ENCODE data around the gene CLEC18B.
"Not testable (repeated sequence)": the region's sequence is repeated elsewhere in the genome, so short reads cannot be mapped to it uniquely, and the experiment has no call there.

The CLEC18B gene

DNA sequence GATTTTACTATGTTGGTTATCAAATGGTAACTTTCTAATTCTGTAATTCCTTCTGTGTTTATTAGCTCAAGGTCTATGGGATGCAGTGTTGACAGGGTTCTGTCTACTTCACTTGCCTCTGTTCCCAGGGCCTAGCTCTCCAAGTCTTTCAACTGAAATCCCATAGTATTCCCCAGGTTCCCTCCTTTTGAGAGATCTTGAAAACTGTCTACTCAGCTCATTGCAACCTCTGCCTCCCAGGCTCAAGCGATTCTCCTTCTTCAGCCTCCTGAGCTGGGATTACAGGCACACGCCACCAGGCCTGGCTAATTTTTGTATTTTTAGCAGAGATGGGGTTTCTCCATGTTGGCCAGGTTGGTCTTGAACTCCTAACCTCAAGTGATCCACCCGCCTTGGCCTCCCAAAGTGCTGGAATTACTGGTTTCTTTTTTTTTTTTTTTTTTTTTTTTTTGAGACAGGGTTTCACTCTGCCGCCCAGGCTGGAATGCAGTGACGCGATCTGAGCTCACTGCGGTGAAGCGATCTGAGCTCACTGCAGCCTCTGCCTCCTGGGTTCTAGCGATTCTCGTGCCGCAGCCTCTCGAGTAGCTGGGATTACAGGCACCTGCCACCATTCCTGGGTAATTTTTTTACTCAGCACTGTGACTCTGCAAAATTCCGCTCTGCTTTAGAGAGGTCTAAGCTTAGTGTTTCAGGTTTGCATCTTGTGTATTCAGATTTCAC, 22.5 kb upstream of the CLEC18B start:
- DNase-seq, result not testable (repeated sequence)

DNA sequence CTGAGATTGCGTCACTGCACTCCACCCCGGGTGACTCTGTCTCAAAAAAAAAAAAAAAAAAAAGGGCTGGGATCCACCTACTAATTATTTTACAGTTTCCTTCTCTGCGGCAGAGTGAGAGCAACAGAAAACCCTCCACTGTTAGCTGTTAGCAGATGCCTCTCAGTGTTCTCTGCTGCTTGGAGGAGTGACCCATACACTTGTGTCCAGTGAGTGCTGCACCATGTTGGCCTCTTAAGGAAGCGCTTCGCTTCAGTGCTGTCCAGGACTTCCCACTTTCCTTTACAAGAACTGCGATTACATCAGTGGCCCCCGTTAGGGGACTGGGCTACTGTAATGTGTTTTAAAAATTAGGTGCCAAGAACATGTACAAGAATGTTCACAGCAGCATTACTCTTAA, 18.4 kb upstream of the CLEC18B start:
- DNase-seq, result no peak

DNA sequence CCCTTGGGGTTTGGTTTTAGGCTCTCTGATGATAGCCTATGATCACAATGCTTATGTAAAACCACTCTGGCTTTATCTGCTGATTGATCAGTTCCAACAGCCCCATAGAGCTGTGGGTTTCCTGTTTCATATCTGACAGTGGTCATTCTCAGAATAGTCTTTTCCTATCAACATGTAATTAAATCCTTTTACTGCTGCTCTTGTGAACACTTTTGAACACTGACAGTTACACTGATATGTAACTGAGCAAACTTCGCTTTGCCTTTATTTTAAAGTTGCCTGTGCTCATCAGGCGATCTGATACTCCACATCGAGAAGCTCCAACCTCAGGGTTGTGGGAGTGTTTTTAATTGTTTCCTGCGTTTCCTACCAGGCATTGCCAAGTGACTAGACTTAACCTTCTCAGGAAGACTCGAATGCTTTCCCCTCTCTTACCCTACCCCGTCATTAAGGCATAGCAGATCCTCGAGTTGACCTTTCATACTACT, 17.3 kb upstream of the CLEC18B start:
- no peak for DNase-seq

DNA sequence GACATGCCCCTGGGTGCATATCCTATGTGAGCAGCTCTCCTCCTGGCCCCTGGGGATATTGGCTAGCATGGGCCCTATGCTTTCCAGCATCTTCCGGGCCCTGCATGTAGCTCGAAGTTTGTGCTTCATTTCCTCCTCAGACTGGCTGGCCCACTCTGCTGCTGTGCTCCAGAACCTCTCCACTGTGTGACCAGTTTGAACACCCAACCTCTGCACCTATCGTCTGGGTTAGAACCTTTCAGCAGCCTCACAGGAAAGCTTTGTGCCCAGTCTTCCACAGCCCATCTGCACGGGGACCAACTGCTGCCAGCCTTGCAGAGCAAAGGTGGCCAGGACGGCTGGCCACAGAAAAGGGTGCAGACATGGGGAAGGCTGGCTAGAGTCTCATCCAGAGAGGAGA, 10.2 kb upstream of the CLEC18B start:
- DNase-seq, result no peak

DNA sequence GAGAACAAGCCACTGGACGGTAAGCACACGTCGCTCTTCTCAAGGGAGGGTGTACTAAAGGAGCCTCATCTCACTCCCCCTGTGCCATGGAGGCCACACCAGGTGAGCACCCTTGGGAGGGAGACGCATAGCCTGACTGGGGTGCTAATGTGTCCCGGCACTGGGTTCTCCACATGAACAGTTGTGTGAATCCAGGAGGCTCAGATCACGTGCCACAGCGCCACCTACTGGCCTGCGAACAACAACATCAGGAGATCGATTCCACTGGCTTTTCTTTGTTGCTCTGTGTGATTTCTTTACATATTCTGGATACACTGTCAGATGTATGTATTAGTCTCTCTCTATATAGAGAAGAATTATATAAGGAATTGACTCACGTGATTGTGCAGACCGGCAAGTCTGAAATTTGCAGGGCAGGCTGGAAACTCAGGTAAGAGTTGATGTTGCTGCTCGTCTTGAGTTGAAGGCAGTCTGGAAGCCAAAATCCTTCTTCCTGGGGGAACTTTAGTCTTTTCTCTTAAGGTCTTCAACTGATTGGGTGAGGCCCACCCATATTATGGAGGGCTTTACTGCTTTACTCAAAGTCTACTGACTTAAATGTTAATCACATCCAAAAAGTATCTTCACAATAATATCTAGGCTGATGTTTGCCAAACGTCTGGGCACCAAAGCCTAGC, 8.9 kb upstream of the CLEC18B start:
- DNase-seq, result peak; percentile 13

DNA sequence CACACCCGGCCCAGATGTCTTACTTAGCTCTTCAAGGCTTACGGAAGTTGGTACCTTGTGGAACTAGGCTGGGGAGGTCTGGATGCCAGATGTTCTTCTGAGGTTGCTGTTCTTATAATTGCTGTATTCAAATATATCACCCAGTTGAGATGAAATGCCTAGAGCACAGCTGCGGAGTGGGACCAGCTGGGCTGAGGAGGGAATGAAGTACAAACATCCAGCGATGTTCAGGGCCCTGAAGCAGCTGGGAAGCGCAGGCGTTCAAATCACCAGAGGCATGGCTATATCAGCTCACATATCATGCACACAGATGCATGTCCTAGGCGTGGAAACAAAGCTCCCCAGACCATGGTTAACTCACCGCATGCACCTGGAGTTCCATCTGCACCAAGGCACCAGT, 7.2 kb upstream of the CLEC18B start:
- DNase-seq, result not testable (repeated sequence)

DNA sequence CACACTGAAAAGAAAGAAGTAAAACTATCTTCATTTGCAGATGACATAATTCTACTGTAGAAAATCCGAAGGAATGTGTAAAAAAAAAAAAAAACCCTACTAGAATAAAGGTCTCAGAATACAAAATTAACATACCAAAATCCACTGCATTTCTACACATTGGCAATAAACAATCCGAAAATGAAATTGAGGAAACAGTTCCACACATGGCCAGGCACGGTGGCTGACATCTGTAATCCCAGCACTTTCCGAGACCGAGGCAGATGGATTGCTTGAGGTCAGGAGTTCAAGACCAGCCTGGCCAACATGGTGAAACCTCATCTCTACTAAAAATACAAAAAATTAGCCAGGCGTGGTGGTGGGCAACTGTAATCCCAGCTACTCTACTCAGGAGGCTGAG, 4.5 kb upstream of the CLEC18B start:
- DNase-seq, result not testable (repeated sequence)

DNA sequence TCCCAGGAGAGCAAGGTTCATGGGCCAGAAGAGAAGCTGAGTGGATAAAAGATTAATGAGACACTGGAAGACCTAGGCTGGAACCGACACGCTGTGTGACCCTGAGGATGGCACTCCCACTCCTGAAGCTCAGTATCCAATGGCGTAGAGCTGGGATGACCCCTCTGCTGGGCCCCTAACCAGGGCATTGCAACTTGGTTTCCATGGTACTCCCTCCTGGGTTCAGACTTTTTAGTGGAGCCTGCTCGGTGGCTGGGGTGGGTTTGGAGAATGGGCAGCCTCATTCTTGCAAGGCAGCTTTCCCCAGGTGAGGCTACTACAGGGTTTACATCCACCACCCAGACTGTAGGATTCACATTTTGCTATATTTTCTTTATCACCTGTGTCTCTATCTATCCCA, 2.4 kb upstream of the CLEC18B start:
- not testable (repeated sequence) for DNase-seq

DNA sequence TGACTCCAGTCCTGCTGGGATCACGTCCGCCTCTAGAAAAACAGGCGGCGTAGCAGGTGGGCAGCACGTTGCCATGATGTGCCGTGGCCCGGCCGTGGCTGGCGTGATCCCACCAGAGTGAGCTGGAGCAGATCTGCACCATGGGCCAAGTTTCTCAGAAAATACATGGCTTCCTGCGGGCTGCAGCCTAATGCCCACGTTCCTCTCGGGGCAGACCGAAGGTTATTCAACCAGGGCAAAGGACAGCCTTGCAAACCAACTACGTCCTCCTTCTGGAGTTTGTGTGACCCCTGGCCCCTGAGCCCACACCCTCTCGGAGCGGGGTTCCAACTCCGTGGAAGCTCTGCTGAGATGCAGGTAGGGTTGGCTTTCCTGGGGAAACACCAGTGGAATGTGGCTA, 808 bp upstream of the CLEC18B start:
- DNase-seq, result not testable (repeated sequence)

DNA sequence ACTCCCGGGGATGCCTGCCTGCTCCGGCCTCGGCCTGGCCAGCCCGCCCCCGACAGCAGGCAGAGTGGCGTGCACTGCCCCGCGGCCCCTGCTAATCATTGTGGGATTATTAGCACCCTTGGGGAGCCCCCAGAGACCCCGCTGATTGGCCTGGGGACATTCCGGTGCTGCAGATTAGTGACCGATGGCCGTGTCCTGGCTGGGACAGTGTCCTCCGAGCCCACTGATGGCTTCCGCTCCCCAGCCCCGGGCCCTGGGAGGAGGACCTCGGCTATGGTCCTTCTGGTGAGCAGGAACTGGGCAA, 156 bp upstream of the CLEC18B start:
- DNase-seq, result not testable (repeated sequence)

DNA sequence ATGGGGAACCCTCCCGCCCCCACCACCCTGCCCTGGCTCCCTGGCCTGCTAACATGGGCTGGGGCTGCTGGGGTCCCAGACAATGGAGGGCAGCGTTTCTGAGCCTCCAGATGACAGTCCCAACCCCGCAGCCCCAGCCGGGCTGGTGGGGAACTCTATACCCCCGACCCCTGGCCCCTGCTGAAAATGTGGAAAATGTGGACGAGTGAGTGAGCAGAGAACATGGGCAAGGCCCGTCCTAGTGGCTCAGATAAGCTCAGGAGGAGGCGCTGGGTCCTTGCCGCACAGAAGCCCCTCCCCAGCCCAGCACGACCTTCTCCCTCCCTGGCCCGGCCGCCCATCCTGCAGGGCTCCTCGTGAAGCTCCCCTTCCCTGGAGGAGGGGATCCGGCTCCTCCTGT, 1.5 kb downstream of the CLEC18B start:
- not testable (repeated sequence) for DNase-seq

DNA sequence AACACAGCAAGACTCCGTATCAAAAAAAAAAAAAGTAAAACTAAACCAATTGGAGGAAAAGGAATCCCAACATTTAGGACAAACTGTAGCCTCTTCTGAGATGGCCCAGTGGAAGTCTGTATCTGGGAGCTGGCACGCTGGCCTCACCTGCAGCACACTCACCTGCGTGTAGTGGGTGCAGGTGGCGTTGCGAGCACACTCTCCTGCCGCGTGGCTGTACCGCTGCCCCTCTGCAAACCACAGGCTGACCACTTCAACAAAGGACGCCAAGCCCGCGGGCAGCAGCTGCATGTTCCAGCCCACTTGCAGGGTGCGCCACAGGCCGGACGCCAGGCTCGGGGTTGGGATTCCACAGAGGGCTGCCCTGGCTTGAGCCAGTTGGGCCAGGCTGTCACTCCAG, 3.4 kb downstream of the CLEC18B start:
- not testable (repeated sequence) for DNase-seq

DNA sequence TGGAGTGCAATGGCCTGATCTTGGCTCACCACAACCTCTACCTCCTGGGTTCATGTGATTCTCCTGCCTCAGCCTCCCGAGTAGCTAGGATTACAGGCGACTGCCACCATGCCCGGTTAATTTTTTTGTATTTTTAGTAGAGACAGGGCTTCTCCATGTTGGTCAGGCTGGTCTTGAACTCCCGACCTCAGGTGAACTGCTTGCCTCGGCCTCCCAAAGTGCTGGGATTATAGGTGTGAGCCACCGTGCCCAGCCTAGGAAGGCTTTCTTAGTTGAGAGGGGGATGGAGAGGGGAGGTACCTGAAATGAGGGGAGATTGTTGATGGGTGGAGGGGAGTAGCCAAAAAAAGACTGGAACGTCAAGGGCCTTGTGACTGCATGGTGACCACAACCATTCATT, 7.4 kb downstream of the CLEC18B start:
- DNase-seq, result not testable (repeated sequence)

DNA sequence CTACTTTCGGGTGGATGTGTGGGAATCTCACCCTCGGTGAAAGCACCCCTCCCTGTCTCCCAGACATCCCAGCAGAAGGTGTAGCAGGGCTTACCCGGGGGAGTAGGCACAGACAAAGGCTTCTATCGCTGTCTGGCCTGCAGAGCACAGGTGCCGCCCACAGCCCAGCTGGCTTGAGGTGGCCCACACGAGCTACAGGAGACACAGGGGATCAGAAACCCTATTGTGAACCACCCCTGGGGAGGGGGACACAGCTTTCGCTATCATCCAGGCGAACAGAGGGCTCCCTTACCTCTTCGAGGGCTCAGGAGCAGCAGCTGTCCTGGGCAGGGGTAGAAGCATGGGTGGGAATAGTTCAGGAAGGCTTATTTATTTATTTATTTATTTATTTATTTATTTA, 7.8 kb downstream of the CLEC18B start:
- not testable (repeated sequence) for DNase-seq

DNA sequence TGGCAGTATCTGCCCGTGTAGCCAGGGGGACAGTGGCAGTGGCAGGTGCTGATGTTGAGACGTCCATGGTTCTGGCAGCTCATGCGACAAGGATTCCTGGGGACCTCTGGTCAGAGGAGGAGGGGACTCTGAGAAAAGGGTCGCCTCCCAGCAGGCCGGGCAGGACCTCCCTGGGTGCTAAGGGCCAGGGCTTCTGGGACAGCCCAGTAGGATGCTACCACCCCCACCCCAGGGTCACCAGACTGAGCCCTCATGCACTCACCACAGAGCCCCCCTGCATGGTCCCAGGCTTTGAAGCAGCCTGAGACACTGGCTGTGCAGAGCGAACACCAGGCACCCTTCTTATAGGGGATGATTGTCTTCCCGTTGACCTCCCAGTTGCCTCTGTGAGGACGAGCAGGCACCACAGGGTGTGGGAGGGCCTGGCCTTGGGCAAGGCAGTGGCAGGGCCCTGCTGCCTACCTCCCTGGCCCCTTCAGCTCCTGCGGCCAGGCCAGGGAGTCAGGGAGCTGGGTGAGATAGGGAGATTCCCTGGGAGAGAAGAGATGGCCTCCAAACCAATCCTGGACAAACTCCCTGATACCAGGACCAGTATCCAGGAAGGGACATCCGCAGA, 8.4 kb downstream of the CLEC18B start:
- not testable (repeated sequence) for DNase-seq

DNA sequence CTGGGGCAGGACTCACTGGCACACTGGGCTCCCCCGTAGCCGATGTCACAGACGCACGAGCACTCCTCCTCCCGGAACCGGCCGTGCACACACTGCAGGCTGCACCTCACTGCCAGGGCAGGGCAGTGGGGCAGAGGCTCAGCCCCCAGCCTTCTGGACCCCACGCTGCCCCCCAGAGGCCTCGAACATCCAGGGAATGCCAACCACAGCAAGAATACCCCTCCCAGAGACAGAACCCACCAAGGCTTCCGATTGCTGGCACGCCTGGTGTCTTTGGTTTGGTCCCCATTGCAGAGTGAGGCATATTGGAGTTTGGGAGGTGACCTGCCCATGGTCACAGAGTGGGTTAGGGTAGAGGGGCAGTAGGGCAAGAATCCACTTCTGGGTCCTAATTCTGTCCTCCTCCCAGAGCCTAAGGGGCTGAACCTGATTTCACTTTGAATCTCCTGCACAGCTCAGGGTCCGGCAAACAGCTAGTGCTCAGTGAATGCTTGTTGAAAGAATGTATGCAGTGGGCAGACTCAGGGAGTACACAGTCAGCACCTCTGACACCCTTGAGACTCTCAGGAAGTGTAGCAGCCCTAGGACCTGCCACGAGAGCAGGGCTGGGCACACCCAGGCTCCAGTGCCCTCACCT, 9.0 kb downstream of the CLEC18B start:
- DNase-seq, result not testable (repeated sequence)

DNA sequence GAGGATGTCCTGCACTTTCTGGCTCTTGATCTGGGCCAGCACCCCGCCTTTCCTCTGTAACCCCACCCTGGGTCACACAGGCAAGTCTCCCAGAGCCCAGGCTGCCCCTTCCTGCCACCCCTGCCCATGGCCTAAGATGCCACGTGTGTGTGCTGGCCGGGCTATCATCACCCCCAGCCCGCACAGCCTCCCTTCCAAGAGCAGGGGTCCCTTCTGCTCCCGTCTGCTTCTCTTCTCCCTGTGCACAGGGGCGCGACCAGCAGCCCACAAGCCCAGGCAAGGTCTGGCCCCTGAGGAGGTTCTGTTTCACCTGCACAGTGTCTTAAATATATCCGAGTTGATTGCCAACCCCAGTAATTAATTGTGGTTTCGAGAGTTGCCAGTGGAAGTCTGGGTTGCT, 10.3 kb downstream of the CLEC18B start:
- not testable (repeated sequence) for DNase-seq

DNA sequence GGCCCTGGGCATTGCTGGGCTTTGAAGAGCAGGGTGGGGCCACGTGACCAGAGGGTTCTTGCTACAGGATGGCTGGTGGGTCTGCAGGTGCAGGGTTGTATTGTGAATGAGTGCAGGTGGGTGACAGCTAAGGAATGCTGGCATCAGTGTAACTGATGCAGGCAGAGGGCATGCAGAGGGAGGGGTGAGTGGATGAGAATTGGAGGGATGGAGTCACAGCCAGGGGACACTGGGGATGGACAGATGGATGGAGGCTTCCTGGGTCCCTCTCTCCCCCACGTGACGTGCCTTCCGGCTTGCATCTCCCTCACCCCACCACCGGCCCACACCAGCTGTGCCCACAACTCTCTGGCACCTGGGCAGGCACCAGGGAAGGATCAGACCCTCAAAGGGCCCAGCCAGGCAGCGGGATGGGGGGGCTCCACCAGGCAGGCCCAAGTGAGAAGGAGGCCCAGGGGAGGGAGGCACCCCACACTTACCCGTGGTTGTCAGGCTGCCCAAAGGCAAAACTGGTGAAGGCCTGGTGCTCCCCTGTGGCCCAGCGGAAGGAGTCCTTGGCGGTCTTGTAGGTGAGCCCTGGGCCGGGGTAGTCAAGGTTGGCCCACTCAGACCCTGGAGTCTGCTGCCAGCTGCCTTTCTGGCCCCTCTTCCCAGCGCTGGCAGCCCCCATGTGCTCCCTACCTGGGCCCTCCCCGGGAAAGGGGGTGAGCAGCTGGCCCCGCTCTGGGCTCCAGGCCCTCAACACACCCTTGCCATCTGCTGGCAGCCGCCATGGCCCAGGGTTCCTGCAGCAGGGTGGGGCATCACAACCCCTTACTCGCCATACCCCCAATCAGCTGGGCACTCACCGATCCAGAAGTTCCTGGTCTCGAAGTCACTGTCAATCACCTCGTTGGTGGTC, 11.0 kb downstream of the CLEC18B start:
- DNase-seq, result not testable (repeated sequence)

DNA sequence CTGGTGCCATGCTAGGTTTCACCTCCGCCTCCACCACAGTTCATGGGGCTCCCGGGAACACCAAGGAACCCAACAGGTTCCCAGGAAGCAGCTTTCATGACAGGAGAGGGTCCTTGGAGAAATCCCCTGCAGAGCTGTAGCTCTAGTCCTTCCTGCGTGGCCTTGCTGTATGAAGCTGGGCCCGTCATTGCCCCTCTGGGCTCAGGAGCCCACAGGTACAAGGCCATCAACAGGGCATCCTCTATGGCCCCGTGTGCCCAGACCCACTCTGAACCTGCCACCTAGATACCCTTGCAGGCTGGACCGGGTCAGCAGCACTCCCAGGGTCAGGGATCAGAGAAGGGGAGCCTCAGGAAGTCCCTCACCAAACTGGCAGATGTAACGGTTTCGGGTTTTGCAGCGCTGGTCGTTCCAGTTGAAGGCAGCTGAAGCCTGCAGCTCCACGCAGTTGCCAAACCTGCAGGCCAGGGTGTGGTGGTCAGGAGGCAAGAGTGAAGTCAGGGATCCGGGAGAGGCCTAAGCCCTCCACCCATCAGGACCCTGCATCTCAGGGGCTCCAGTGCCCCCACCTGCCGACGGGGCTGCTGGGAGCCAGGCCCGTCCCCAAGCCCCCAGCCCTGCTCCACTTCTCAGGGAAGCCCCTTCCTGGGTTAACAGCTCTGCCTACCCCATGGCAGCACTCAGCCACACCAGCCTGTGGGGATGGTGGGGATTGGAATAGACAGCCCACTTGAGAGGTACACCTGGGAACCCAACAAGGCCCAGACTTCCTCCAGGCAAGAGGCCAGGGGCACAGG, 11.9 kb downstream of the CLEC18B start:
- DNase-seq, result not testable (repeated sequence)

DNA sequence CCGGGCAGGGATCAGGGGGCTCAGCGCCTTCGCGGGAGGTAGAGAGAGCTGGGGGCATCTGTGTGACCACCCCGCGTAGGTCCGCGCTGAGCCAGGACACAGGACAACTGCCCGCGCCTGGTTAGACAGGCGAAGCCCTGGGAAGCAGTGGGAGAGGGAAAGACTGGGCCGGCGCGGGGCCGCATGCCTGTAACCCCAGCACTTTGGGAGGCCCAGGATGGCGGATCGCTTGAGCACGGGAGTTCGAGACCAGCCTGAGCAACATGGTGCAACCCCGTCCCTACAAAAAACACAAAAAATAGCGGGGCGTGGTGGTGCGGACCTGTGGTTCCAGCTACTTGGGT, 13.9 kb downstream of the CLEC18B start:
- DNase-seq, result not testable (repeated sequence)

DNA sequence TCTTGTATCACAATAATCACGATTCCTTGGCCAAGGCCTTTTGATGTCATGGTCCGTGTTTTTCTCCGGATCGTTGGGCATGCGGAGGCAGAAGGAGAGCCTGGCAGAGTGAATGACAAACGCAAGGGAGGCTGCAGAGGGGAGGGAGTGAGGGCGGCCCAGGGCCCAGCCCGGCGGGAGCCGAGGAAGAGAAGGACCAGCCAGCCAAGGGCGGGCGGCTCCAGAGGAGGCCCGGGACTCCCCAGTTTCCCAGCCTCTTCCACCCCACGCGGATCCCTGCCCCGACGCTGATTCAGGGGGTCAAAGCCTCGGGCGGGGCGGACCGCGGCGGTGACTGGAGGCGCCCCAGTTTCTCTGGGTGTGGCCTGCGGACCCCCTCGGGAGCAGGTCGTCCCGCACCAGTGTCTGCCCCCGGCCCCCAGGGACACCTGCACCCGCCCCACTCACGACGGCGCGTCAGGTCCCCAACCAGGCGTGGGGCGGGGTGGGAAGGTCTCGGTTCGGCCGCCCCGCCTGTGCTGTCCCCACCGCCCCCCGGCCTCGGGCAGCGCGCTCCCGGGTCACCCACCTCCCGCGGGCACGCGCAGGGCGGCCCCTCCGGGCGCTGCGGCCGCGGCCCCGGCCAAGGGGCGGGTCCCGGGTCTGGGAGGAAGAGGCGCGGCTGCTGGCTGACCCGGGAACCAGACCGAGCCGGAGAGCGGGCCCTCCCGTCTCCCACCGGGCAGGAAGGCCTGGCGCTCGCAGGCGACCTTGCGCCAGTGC, 14.5 kb downstream of the CLEC18B start:
- not testable (repeated sequence) for DNase-seq

All from COR-L47 (cell line).